CD8-positive, alpha-beta memory T cell (primary cell): ENCODE data around the gene PAX5. TPM values are rescaled to one million over a fixed set of nuclear protein-coding genes. Genes with fewer than 3 reads are reported as not detected.

ENCODE experiments used
- CTCF ChIA-PET: fragments of 350-600 bp; sonication (Branson Sonifier 250); formaldehyde crosslinking; loops from one replicate; lab custom pipeline; 2021; ENCODE audit warnings: antibody characterized with exemption; lab: Charles Lee
- POLR2A ChIA-PET: fragments of 350-600 bp; sonication (Branson Sonifier 250); formaldehyde crosslinking; loops from one replicate; lab custom pipeline; 2021; ENCODE audit warnings: antibody characterized with exemption; lab: Charles Lee
- DNase-seq, 5 donors: peaks; one replicate each; pipeline versions ENCODE4 v3.0.0 to v3.0.0-alpha.2; 2020 to 2022; ENCODE audit warnings: mixed read lengths in 1 of 5
- H3K27ac ChIP-seq: one replicate; pipeline ENCODE4 v1.7.0; 2013; ENCODE audit warnings: low read depth, mild to moderate bottlenecking, low read length, moderate library complexity
- H3K27me3 ChIP-seq: 2 replicates; pipeline ENCODE4 v1.7.0; 2013; ENCODE audit warnings: low read length, mild to moderate bottlenecking; ENCODE audit not compliant: insufficient read depth, poor library complexity, severe bottlenecking
- H3K36me3 ChIP-seq: 2 replicates; pipeline ENCODE4 v1.7.0; 2013; ENCODE audit warnings: mild to moderate bottlenecking, low read length, moderate library complexity; ENCODE audit not compliant: insufficient read depth
- H3K4me1 ChIP-seq: 2 replicates; pipeline ENCODE4 v1.7.0; 2013; ENCODE audit warnings: mild to moderate bottlenecking, low read length, moderate library complexity; ENCODE audit not compliant: insufficient read depth
- H3K4me3 ChIP-seq: 2 replicates; pipeline ENCODE4 v1.7.0; 2013; ENCODE audit warnings: mild to moderate bottlenecking, low read length
- H3K9me3 ChIP-seq: 2 replicates; pipeline ENCODE4 v1.7.0; 2013; ENCODE audit warnings: mild to moderate bottlenecking, low read length
- H3K27ac Mint-ChIP-seq, 8 donors: one replicate each; pipeline ENCODE4 v1.8.0; 2020 to 2021; ENCODE audit warnings: mixed read lengths in 8 of 8, mild to moderate bottlenecking in 6 of 8, inconsistent platforms in 3 of 8, moderate library complexity in 3 of 8
- H3K27me3 Mint-ChIP-seq, 2 donors: one replicate each; pipeline ENCODE4 v1.8.0; 2020 to 2021; ENCODE audit warnings: mixed read lengths in 2 of 2, mild to moderate bottlenecking in 1 of 2, moderate library complexity in 1 of 2
- H3K36me3 Mint-ChIP-seq, 3 donors: one replicate each; pipeline ENCODE4 v1.8.0; 2020 to 2021; ENCODE audit warnings: mixed read lengths in 3 of 3, inconsistent platforms in 1 of 3, mild to moderate bottlenecking in 1 of 3
- H3K4me1 Mint-ChIP-seq, 3 donors: one replicate each; pipeline ENCODE4 v1.8.0; 2020 to 2021; ENCODE audit warnings: mixed read lengths in 3 of 3, inconsistent platforms in 1 of 3, mild to moderate bottlenecking in 1 of 3
- H3K4me3 Mint-ChIP-seq, 7 donors: one replicate each; pipeline ENCODE4 v1.8.0; 2020 to 2021; ENCODE audit warnings: mixed read lengths in 7 of 7, mild to moderate bottlenecking in 6 of 7, moderate library complexity in 4 of 7, inconsistent platforms in 2 of 7
- H3K9me3 Mint-ChIP-seq, 5 donors: one replicate each; pipeline ENCODE4 v1.8.0; 2020 to 2022; ENCODE audit warnings: mixed read lengths in 5 of 5, mild to moderate bottlenecking in 3 of 5, moderate library complexity in 2 of 5, inconsistent platforms in 1 of 5
- polyA plus RNA-seq: library from polyadenylated mRNA; unstranded; fragments of 300-500 nt; fragmentation: Illumina TruSeq; gene quantifications from one replicate; pipeline ENCODE4 v1.2.3, GENCODE V29; 2021
- total RNA-seq, 2 experiments: library from RNA; stranded (reverse); gene quantifications; one replicate each; pipeline ENCODE4 v1.2.3, GENCODE V29; 2021

PAX5 gene
- total and polyA plus RNA-seq, 3 experiments from 2014 or later: 0.18 to 0.29 TPM; not detected in 1

- Mint-ChIP-seq H3K4me3 (no peak overlapping the region), H3K4me1 (no peaks in the 10 kb centered on the region), H3K9me3 (no peaks in the 10 kb centered on the region), H3K27me3 (peaks cover 12 to 13% of the 10 kb centered on the region in 2 donors), H3K36me3 (no peaks in the 10 kb centered on the region), H3K27ac (no peak overlapping the region)
- no peak for DNase-seq
- Histone ChIP-seq H3K4me1 (no peaks in the 10 kb centered on the region), H3K4me3 (no peak overlapping the region), H3K36me3 (no peaks in the 10 kb centered on the region), H3K27me3 (no peaks in the 10 kb centered on the region), H3K27ac (no peak overlapping the region), H3K9me3 (no peaks in the 10 kb centered on the region)
- CTCF ChIA-PET: no interaction called here
- POLR2A ChIA-PET: no interaction called here
These were observed 194.8 kb downstream of the PAX5 start for GRCh38 chr9:36839131-36839885.

GRCh38 chr9:36837431-36838405 lies 196.3 kb downstream of the PAX5 start:
- H3K27ac Mint-ChIP-seq: peak overlapping the region in 1 of 8 donors; percentile 51
- no peak for DNase-seq
- H3K4me1 Mint-ChIP-seq: no peaks in the 10 kb centered on the region
- CTCF ChIA-PET: no interaction called here
- no peaks in the 10 kb centered on the region for H3K9me3 Mint-ChIP-seq
- POLR2A ChIA-PET: no interaction called here
- Histone ChIP-seq H3K4me3 (no peak overlapping the region), H3K4me1 (no peaks in the 10 kb centered on the region), H3K9me3 (no peaks in the 10 kb centered on the region), H3K36me3 (no peaks in the 10 kb centered on the region), H3K27ac (no peak overlapping the region), H3K27me3 (no peaks in the 10 kb centered on the region)
- no peaks in the 10 kb centered on the region for H3K36me3 Mint-ChIP-seq
- no peak overlapping the region for H3K4me3 Mint-ChIP-seq
- peaks cover 12 to 13% of the 10 kb centered on the region in 2 donors for H3K27me3 Mint-ChIP-seq

DNA sequence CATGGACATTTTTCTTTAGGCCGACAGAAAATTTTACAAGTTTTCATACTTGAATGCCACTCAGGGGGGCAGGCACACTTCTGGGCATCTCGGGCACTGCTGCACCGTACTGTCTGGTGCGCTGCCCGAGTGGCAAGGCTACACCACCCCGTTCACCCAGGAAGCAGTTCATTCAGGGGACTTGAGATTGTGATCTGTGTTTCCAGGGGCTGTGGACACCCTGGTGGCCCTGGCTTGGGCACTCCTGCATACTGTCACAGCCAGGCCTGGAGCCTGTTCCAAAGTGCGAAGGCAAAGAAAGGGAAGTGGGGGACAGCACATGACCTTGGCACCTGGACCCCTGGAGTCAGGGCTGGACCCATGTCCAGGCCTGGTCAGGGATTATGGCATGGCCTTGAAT lies 197.6 kb downstream of the PAX5 start:
- DNase-seq: no peak
- Histone ChIP-seq H3K36me3 (no peaks in the 10 kb centered on the region), H3K27me3 (no peaks in the 10 kb centered on the region), H3K4me3 (no peak overlapping the region), H3K4me1 (no peaks in the 10 kb centered on the region), H3K9me3 (no peaks in the 10 kb centered on the region), H3K27ac (no peak overlapping the region)
- no peak overlapping the region for H3K4me3 Mint-ChIP-seq
- no peak overlapping the region for H3K27ac Mint-ChIP-seq
- CTCF ChIA-PET: no interaction called here
- H3K36me3 Mint-ChIP-seq: no peaks in the 10 kb centered on the region
- no peaks in the 10 kb centered on the region for H3K9me3 Mint-ChIP-seq
- H3K27me3 Mint-ChIP-seq: peaks cover 8 to 12% of the 10 kb centered on the region in 2 donors
- POLR2A ChIA-PET: no interaction called here
- no peaks in the 10 kb centered on the region for H3K4me1 Mint-ChIP-seq

DNA sequence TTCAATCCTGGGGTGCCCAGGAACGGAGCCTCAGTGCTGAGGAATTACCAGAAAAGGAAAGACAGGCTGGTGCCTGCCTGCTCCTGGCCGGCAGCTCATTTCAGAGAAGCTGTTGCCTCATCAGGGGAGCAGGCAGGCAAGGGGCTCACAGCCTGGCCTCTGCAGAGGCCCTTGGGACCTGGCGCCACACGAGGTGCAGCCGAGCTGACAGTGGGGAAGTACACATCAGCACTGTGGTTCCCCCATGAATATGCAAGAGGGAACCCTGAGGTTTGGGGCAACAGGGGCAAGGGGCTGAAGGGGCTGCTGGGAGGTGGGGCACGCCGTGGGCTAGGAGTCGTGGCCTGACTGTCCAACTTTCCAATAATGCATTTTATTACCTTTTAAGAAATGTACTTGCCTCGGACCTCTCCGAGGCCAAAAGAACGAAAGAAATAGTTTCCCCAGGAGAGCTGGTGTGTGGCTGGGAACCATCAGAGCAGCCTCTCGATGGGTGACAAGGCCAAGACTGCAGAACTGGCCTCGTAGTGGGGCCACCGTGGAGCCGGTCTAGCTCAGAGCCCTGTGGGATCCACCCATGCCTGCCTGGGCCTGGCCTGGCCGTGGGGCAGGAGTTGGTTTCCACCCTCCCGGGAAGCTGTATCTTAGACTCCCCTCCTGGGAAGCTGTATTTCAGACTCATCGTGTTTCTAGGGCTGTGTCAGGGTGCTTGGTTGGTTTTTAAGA lies 198.6 kb downstream of the PAX5 start:
- H3K36me3 Mint-ChIP-seq: no peaks in the 10 kb centered on the region

GRCh38 chr9:36834736-36835135 lies 199.3 kb downstream of the PAX5 start:
- Histone ChIP-seq H3K36me3 (no peaks in the 10 kb centered on the region), H3K27ac (no peak overlapping the region), H3K4me1 (no peaks in the 10 kb centered on the region), H3K4me3 (no peak overlapping the region), H3K27me3 (no peaks in the 10 kb centered on the region), H3K9me3 (no peaks in the 10 kb centered on the region)
- peaks cover 5 to 7% of the 10 kb centered on the region in 2 donors for H3K27me3 Mint-ChIP-seq
- no peaks in the 10 kb centered on the region for H3K4me1 Mint-ChIP-seq
- no peaks in the 10 kb centered on the region for H3K9me3 Mint-ChIP-seq
- CTCF ChIA-PET: no interaction called here
- H3K27ac Mint-ChIP-seq: no peak overlapping the region
- no peaks in the 10 kb centered on the region for H3K36me3 Mint-ChIP-seq
- POLR2A ChIA-PET: no interaction called here
- H3K4me3 Mint-ChIP-seq: no peak overlapping the region
- DNase-seq: no peak

More for the DNA sequence above, 198.6 kb downstream of the PAX5 start:
- no peak overlapping the region for H3K27ac ChIP-seq
- no peak overlapping the region for H3K4me3 Mint-ChIP-seq
- H3K27ac Mint-ChIP-seq: no peak overlapping the region
- H3K9me3 ChIP-seq: no peaks in the 10 kb centered on the region
- no peaks in the 10 kb centered on the region for H3K9me3 Mint-ChIP-seq
- ChIA-PET CTCF (no interaction called here), POLR2A (no interaction called here)
- H3K4me1 Mint-ChIP-seq: no peaks in the 10 kb centered on the region
- no peak overlapping the region for H3K4me3 ChIP-seq
- no peaks in the 10 kb centered on the region for H3K4me1 ChIP-seq
- DNase-seq: no peak
- no peaks in the 10 kb centered on the region for H3K36me3 ChIP-seq
- H3K27me3 ChIP-seq: no peaks in the 10 kb centered on the region
- H3K27me3 Mint-ChIP-seq: peaks cover 0 to 9% of the 10 kb centered on the region in 2 donors

- no peaks in the 10 kb centered on the region for H3K4me1 ChIP-seq
- H3K4me1 Mint-ChIP-seq: no peaks in the 10 kb centered on the region
- no peaks in the 10 kb centered on the region for H3K9me3 Mint-ChIP-seq
- no peaks in the 10 kb centered on the region for H3K36me3 ChIP-seq
- no peaks in the 10 kb centered on the region for H3K9me3 ChIP-seq
- no peaks in the 10 kb centered on the region for H3K36me3 Mint-ChIP-seq
- ChIA-PET POLR2A (no interaction called here), CTCF (no interaction called here)
- peaks cover 5 to 11% of the 10 kb centered on the region in 2 donors for H3K27me3 Mint-ChIP-seq
- H3K27ac ChIP-seq: no peak overlapping the region
- no peaks in the 10 kb centered on the region for H3K27me3 ChIP-seq
- no peak overlapping the region for H3K4me3 Mint-ChIP-seq
- DNase-seq: no peak
- no peak overlapping the region for H3K27ac Mint-ChIP-seq
- no peak overlapping the region for H3K4me3 ChIP-seq
These were observed 200.1 kb downstream of the PAX5 start for GRCh38 chr9:36833954-36834353.

DNA sequence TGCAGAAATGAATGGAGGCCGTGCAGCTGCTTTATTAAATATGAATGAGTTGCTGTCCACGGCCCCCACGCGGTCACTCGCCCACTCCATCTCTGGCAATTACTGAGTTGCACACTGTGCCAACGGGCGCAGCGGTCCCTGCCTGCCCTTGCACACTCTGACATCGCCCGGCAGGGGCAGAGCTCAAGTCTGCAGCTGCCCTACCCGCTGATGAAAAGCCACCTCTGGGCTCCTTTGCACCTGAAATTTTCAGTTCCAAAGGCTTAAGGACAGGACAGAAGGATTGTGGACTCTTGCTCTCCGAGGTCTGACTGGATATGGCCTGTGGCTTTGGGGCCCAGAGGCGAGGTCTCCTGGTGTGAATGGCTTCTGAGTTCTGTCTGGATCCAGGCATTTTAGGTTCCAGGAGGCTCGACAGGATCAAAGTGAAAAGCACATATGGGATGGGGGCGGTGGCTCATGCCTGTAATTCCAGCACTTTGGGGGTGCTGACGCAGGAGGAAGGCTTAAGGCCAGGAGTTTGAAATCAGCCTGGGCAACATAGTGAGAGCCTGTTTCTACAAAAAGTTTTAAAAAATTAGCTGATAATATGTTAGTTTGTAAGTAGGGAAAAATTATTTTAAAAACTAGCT lies 201.8 kb downstream of the PAX5 start:
- Histone ChIP-seq H3K4me1 (no peaks in the 10 kb centered on the region), H3K9me3 (no peaks in the 10 kb centered on the region), H3K27ac (no peak overlapping the region), H3K4me3 (no peak overlapping the region), H3K27me3 (no peaks in the 10 kb centered on the region), H3K36me3 (no peaks in the 10 kb centered on the region)
- no peaks in the 10 kb centered on the region for H3K36me3 Mint-ChIP-seq
- no peaks in the 10 kb centered on the region for H3K9me3 Mint-ChIP-seq
- no peak for DNase-seq
- POLR2A ChIA-PET: no interaction called here
- CTCF ChIA-PET: no interaction called here
- no peak overlapping the region for H3K4me3 Mint-ChIP-seq
- H3K4me1 Mint-ChIP-seq: no peaks in the 10 kb centered on the region
- no peak overlapping the region for H3K27ac Mint-ChIP-seq
- peaks cover 0 to 18% of the 10 kb centered on the region in 2 donors for H3K27me3 Mint-ChIP-seq
